GM10266 (cell line): ENCODE data around the gene NLRP2B.
"Not testable (repeated sequence)": the region's sequence is repeated elsewhere in the genome, so short reads cannot be mapped to it uniquely, and the experiment has no call there.

Experiments used
- DNase-seq: peaks from one replicate; pipeline ENCODE4 v3.0.0; 2012; ENCODE audit errors: extremely low spot score
- TF ChIP-seq, protein P1 (sequence below): IDR thresholded peaks from 2 replicates; pipeline ENCODE4 v1.5.1; 2012; ENCODE audit warnings: mild to moderate bottlenecking, low read depth; ENCODE audit not compliant: control insufficient read depth, insufficient read depth; ENCODE audit errors: missing control alignments

The NLRP2B gene

DNA sequence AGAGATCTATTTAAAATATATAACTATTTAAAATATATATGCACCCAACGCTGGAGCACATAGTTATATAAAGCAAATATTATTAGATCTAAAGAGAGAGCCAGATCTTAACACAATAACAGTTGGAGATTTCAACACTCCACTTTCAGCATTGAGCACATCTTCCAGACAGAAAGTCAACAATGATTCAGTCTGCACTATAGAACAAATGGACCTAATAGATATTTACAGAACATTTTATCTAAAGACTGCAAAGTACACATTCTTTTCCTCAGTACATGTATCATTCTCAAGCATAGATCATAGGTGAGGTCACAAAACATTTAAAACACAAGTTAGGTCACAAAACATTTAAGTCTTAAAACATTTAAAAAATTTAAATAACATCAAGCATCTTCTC is 36.4 kb downstream of the NLRP2B start:
- TF ChIP-seq, protein P1, sequence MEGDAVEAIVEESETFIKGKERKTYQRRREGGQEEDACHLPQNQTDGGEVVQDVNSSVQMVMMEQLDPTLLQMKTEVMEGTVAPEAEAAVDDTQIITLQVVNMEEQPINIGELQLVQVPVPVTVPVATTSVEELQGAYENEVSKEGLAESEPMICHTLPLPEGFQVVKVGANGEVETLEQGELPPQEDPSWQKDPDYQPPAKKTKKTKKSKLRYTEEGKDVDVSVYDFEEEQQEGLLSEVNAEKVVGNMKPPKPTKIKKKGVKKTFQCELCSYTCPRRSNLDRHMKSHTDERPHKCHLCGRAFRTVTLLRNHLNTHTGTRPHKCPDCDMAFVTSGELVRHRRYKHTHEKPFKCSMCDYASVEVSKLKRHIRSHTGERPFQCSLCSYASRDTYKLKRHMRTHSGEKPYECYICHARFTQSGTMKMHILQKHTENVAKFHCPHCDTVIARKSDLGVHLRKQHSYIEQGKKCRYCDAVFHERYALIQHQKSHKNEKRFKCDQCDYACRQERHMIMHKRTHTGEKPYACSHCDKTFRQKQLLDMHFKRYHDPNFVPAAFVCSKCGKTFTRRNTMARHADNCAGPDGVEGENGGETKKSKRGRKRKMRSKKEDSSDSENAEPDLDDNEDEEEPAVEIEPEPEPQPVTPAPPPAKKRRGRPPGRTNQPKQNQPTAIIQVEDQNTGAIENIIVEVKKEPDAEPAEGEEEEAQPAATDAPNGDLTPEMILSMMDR = no peak
- no peak for DNase-seq

DNA sequence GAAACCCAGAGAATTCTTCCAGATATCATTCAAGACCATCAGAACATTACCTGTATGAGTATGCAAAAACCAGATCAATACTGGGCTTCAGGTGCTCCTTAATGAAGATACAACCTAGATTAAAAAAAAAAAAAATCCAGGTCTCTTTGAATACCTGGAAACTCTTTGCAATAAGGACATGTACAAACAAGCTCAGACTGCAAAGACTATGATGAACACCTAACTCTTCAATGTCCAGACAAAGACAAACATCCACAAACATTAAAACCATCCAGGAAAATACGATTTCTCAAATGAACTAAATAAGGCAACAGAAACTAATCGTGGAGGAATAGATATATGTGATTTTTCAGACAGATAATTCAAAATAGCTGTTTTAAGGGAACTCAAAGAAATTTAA is 38.7 kb downstream of the NLRP2B start:
- DNase-seq = no peak
- TF ChIP-seq, protein P1 = no peak

DNA sequence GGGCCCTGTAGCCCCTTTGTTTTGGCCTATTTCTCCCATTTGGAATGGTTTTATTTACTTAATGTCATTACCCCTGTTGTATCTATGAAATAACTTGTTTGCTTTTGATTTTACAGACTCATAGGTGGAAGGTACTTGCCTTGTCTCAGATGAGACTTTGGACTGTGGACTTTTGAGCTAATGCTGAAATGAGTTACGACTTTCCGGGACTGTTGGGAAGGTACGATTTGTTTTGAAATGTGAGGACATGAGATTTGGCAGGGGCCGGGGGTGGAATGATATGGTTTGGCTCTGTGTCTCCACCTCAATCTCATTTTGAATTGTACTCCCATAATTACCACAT is 39.4 kb downstream of the NLRP2B start:
- TF ChIP-seq, protein P1 = no peak
- DNase-seq = no peak

DNA sequence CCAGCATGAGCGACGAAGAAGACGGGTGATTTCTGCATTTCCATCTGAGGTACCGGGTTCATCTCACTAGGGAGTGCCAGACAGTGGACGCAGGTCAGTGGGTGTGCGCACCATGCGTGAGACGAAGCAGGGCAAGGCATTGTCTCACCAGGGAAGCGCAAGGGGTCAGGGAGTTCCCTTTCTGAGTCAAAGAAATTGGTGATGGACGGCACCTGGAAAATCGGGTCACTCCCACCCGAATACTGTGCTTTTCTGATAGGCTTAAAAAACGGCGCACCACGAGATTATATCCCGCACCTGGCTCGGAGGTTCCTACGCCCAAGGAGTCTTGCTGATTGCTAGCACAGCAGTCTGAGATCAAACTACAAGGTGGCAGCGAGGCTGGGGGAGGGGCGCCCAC is 50.6 kb downstream of the NLRP2B start:
- DNase-seq = not testable (repeated sequence)
